Measurements from ENCODE around the gene RPIA.

- no peak for TF ChIP-seq CTCF (IDR thresholded peaks at IDR 0.05)
- TF ChIP-seq POLR2A (IDR thresholded peaks at IDR 0.05), result no peak
Measured at GRCh38 chr2:88657131-88657530, 34.3 kb upstream of the RPIA start.
